RPMI8226 (cell line): ENCODE results near the gene DDX47.
"Not testable (repeated sequence)": the region's sequence is repeated elsewhere in the genome, so short reads cannot be mapped to it uniquely, and the experiment has no call there.

Source experiments
- DNase-seq: peaks from one replicate; pipeline ENCODE4 v3.0.0-alpha.2; 2015

Gene DDX47

GRCh38 chr12:12823300-12823699 is 10.2 kb downstream of the DDX47 start:
- no peak for DNase-seq

- no peak for DNase-seq
Observed at GRCh38 chr12:12823811-12824210, 10.7 kb downstream of the DDX47 start.

- no peak for DNase-seq
Observed at GRCh38 chr12:12835378-12836146, 22.4 kb downstream of the DDX47 start.

- DNase-seq = no peak
Observed at GRCh38 chr12:12836571-12836970, 23.4 kb downstream of the DDX47 start.

GRCh38 chr12:12837025-12837812 is 24.1 kb downstream of the DDX47 start:
- DNase-seq = peak; percentile 38

GRCh38 chr12:12837813-12838153 is 24.6 kb downstream of the DDX47 start:
- no peak for DNase-seq

- no peak for DNase-seq
Observed at GRCh38 chr12:12839003-12839395, 25.9 kb downstream of the DDX47 start.

GRCh38 chr12:12839439-12839838 is 26.3 kb downstream of the DDX47 start:
- DNase-seq = not testable (repeated sequence)

GRCh38 chr12:12839873-12840579 is 26.9 kb downstream of the DDX47 start:
- DNase-seq = no peak

- DNase-seq = no peak
Observed at GRCh38 chr12:12840580-12840899, 27.4 kb downstream of the DDX47 start.

GRCh38 chr12:12841428-12841827 is 28.3 kb downstream of the DDX47 start:
- DNase-seq = not testable (repeated sequence)

GRCh38 chr12:12845794-12846243 is 32.7 kb downstream of the DDX47 start:
- DNase-seq = no peak

GRCh38 chr12:12846780-12847179 is 33.6 kb downstream of the DDX47 start:
- DNase-seq = not testable (repeated sequence)

- no peak for DNase-seq
Observed at GRCh38 chr12:12853435-12853834, 40.3 kb downstream of the DDX47 start.

GRCh38 chr12:12859690-12860089 is 46.5 kb downstream of the DDX47 start:
- DNase-seq = no peak

- no peak for DNase-seq
Observed at GRCh38 chr12:12864243-12864642, 51.1 kb downstream of the DDX47 start.

GRCh38 chr12:12868477-12869235 is 55.5 kb downstream of the DDX47 start:
- no peak for DNase-seq

GRCh38 chr12:12870465-12870864 is 57.3 kb downstream of the DDX47 start:
- DNase-seq = no peak

- no peak for DNase-seq
Observed at GRCh38 chr12:12871587-12872138, 58.5 kb downstream of the DDX47 start.

GRCh38 chr12:12872139-12872933 is 59.2 kb downstream of the DDX47 start:
- DNase-seq = no peak

GRCh38 chr12:12872934-12873275 is 59.8 kb downstream of the DDX47 start:
- DNase-seq = no peak

- DNase-seq = no peak
Observed at GRCh38 chr12:12874029-12874428, 60.9 kb downstream of the DDX47 start.
